ENCODE results near the gene PCDH8.
A peak's percentile ranks its signal among the peaks of the same experiment; 100 is the strongest.

PCDH8 gene

GRCh38 chr13:52848455-52849195 lies at the start of gene PCDH8:
TSS of gene PCDH8 (minus strand) at chr13:52848640. CDS start at chr13:52848436, 204 bp downstream.
- no peak for DNase-seq (ENCODE audit: low read depth)

- no peak for DNase-seq (ENCODE audit: low read depth)
Measured at GRCh38 chr13:52896827-52897659, 48.6 kb upstream of the PCDH8 start.

GRCh38 chr13:52894413-52894812 lies 46.0 kb upstream of the PCDH8 start:
- no peak for DNase-seq (ENCODE audit: low read depth)

- DNase-seq (ENCODE audit: low read depth), result no peak
Measured at GRCh38 chr13:52892925-52893324, 44.5 kb upstream of the PCDH8 start.

GRCh38 chr13:52891706-52892105 lies 43.3 kb upstream of the PCDH8 start:
- DNase-seq (ENCODE audit: low read depth), result no peak

- DNase-seq (ENCODE audit: low read depth), result no peak
Measured at GRCh38 chr13:52887165-52887564, 38.7 kb upstream of the PCDH8 start.

- DNase-seq (ENCODE audit: low read depth), result no peak
Measured at GRCh38 chr13:52885141-52885540, 36.7 kb upstream of the PCDH8 start.

GRCh38 chr13:52884429-52885010 lies 36.1 kb upstream of the PCDH8 start:
- no peak for DNase-seq (ENCODE audit: low read depth)

- DNase-seq (ENCODE audit: low read depth), result no peak
Measured at GRCh38 chr13:52882785-52883184, 34.3 kb upstream of the PCDH8 start.

GRCh38 chr13:52879950-52880741 lies 31.7 kb upstream of the PCDH8 start:
- no peak for DNase-seq (ENCODE audit: low read depth)

GRCh38 chr13:52878831-52879230 lies 30.4 kb upstream of the PCDH8 start:
- no peak for DNase-seq (ENCODE audit: low read depth)

GRCh38 chr13:52870143-52870542 lies 21.7 kb upstream of the PCDH8 start:
- no peak for DNase-seq (ENCODE audit: low read depth)

- no peak for DNase-seq (ENCODE audit: low read depth)
Measured at GRCh38 chr13:52869621-52870020, 21.2 kb upstream of the PCDH8 start.

- DNase-seq (ENCODE audit: low read depth), result no peak
Measured at GRCh38 chr13:52869050-52869449, 20.6 kb upstream of the PCDH8 start.

- no peak for DNase-seq (ENCODE audit: low read depth)
Measured at GRCh38 chr13:52868190-52868589, 19.8 kb upstream of the PCDH8 start.

- DNase-seq (ENCODE audit: low read depth), result no peak
Measured at GRCh38 chr13:52864941-52865340, 16.5 kb upstream of the PCDH8 start.

GRCh38 chr13:52862358-52863206 lies 14.1 kb upstream of the PCDH8 start:
- no peak for DNase-seq (ENCODE audit: low read depth)

- no peak for DNase-seq (ENCODE audit: low read depth)
Measured at GRCh38 chr13:52852444-52852843, 4.0 kb upstream of the PCDH8 start.

GRCh38 chr13:52851137-52851962 lies 2.9 kb upstream of the PCDH8 start:
- no peak for DNase-seq (ENCODE audit: low read depth)

GRCh38 chr13:52850396-52851136 lies 2.1 kb upstream of the PCDH8 start:
- DNase-seq (ENCODE audit: low read depth), result peak; percentile 24
